Stimulated activated CD8-positive, alpha-beta memory T cell treated with anti-CD3 and anti-CD28 coated beads, Interleukin-15, amount 100 ng/mL, for 24 hours (primary cell): Measurements from ENCODE around the gene SHB.
"Not testable (repeated sequence)": the region's sequence is repeated elsewhere in the genome, so short reads cannot be mapped to it uniquely, and the experiment has no call there.

ENCODE experiments used
- DNase-seq: peaks from one replicate; pipeline ENCODE4 v3.0.0-alpha.2; 2020; ENCODE audit warnings: low read depth

The SHB gene

GRCh38 chr9:37969558-37970300, 99.3 kb downstream of the SHB start:
- DNase-seq, result no peak

- no peak for DNase-seq
Measured at GRCh38 chr9:37969130-37969529, 99.9 kb downstream of the SHB start.

GRCh38 chr9:37968228-37968701, 100.8 kb downstream of the SHB start:
- DNase-seq, result no peak

- no peak for DNase-seq
Measured at GRCh38 chr9:37967761-37968080, 101.3 kb downstream of the SHB start.

GRCh38 chr9:37967014-37967760, 101.8 kb downstream of the SHB start:
- no peak for DNase-seq

- DNase-seq, result no peak
Measured at GRCh38 chr9:37966412-37967013, 102.5 kb downstream of the SHB start.

- DNase-seq, result not testable (repeated sequence)
Measured at GRCh38 chr9:37965676-37966345, 103.2 kb downstream of the SHB start.

GRCh38 chr9:37965116-37965515, 103.9 kb downstream of the SHB start:
- no peak for DNase-seq

GRCh38 chr9:37964740-37965081, 104.3 kb downstream of the SHB start:
- DNase-seq, result no peak

GRCh38 chr9:37963936-37964739, 104.9 kb downstream of the SHB start:
- no peak for DNase-seq

- DNase-seq, result no peak
Measured at GRCh38 chr9:37961351-37961750, 107.7 kb downstream of the SHB start.

GRCh38 chr9:37960631-37961030, 108.4 kb downstream of the SHB start:
- DNase-seq, result no peak

- DNase-seq, result no peak
Measured at GRCh38 chr9:37959976-37960375, 109.1 kb downstream of the SHB start.

GRCh38 chr9:37958154-37958553, 110.9 kb downstream of the SHB start:
- DNase-seq, result no peak

GRCh38 chr9:37957664-37957953, 111.4 kb downstream of the SHB start:
- no peak for DNase-seq

GRCh38 chr9:37956904-37957663, 111.9 kb downstream of the SHB start:
- DNase-seq, result no peak

- no peak for DNase-seq
Measured at GRCh38 chr9:37956423-37956820, 112.6 kb downstream of the SHB start.

- no peak for DNase-seq
Measured at GRCh38 chr9:37955781-37956422, 113.1 kb downstream of the SHB start.

GRCh38 chr9:37954581-37954981, 114.4 kb downstream of the SHB start:
- DNase-seq, result no peak

GRCh38 chr9:37953775-37954437, 115.1 kb downstream of the SHB start:
- no peak for DNase-seq
